Chondrocyte (in vitro differentiated cells): Measurements from ENCODE around the gene TFB2M. TPM values are rescaled to one million over a fixed set of nuclear protein-coding genes. Genes with fewer than 3 reads are reported as not detected.

Experiments used
- DNase-seq: peaks from one replicate; pipeline ENCODE4 v3.0.0; 2021; ENCODE audit warnings: mixed read lengths, low spot score
- H3K27ac Mint-ChIP-seq: one replicate; pipeline ENCODE4 v1.8.0; 2021; ENCODE audit warnings: mild to moderate bottlenecking, moderate library complexity, mixed read lengths; ENCODE audit not compliant: unreplicated experiment
- H3K27me3 Mint-ChIP-seq: 2 replicates; pipeline ENCODE4 v1.8.0; 2021; ENCODE audit warnings: low read depth, mixed read lengths
- H3K36me3 Mint-ChIP-seq: 2 replicates; pipeline ENCODE4 v1.8.0; 2021; ENCODE audit warnings: low read depth, mixed read lengths
- H3K4me1 Mint-ChIP-seq: 2 replicates; pipeline ENCODE4 v1.8.0; 2021; ENCODE audit warnings: low read depth, mild to moderate bottlenecking, mixed read lengths
- H3K4me3 Mint-ChIP-seq: one replicate; pipeline ENCODE4 v1.8.0; 2021; ENCODE audit warnings: mild to moderate bottlenecking, moderate library complexity, mixed read lengths; ENCODE audit not compliant: unreplicated experiment
- H3K9me3 Mint-ChIP-seq: 2 replicates; pipeline ENCODE4 v1.8.0; 2021; ENCODE audit warnings: low read depth, mixed read lengths
- CTCF ChIP-seq: fragments of 200-600 bp; sonication (generic); IDR thresholded peaks from 2 replicates; pipeline ENCODE4 v1.5.0; 2021; ENCODE audit warnings: antibody characterized with exemption, mild to moderate bottlenecking, moderate library complexity
- total RNA-seq: library from RNA; stranded (reverse); gene quantifications from 3 replicates; pipeline ENCODE4 v1.2.1, GENCODE V29; 2021

Gene TFB2M
- total RNA-seq, 1 donor from 2014 or later = 10.6 TPM

- H3K9me3 Mint-ChIP-seq = no peaks in the 10 kb centered on the region
- TF ChIP-seq CTCF = no peak
- no peaks in the 10 kb centered on the region for H3K4me1 Mint-ChIP-seq
- H3K36me3 Mint-ChIP-seq = peaks cover 20% of the 10 kb centered on the region
- H3K27ac Mint-ChIP-seq = no peak overlapping the region
- DNase-seq = no peak
- no peaks in the 10 kb centered on the region for H3K27me3 Mint-ChIP-seq
- no peak overlapping the region for H3K4me3 Mint-ChIP-seq
Measured at GRCh38 chr1:246540738-246541491, 25.1 kb downstream of the TFB2M start.

GRCh38 chr1:246537887-246538286 is 28.2 kb downstream of the TFB2M start:
- Mint-ChIP-seq H3K36me3 (peaks cover 13% of the 10 kb centered on the region), H3K4me1 (no peaks in the 10 kb centered on the region), H3K27ac (no peak overlapping the region), H3K4me3 (no peak overlapping the region), H3K9me3 (no peaks in the 10 kb centered on the region), H3K27me3 (no peaks in the 10 kb centered on the region)
- no peak for TF ChIP-seq CTCF
- no peak for DNase-seq

GRCh38 chr1:246537441-246537840 is 28.6 kb downstream of the TFB2M start:
- H3K4me3 Mint-ChIP-seq = no peak overlapping the region
- H3K4me1 Mint-ChIP-seq = no peaks in the 10 kb centered on the region
- H3K36me3 Mint-ChIP-seq = peaks cover 13% of the 10 kb centered on the region
- DNase-seq = no peak
- no peaks in the 10 kb centered on the region for H3K27me3 Mint-ChIP-seq
- no peaks in the 10 kb centered on the region for H3K9me3 Mint-ChIP-seq
- TF ChIP-seq CTCF = no peak
- H3K27ac Mint-ChIP-seq = no peak overlapping the region

GRCh38 chr1:246534114-246534513 is 31.9 kb downstream of the TFB2M start:
- H3K9me3 Mint-ChIP-seq = peaks cover 13% of the 10 kb centered on the region
- no peaks in the 10 kb centered on the region for H3K4me1 Mint-ChIP-seq
- DNase-seq = no peak
- no peak for TF ChIP-seq CTCF
- H3K36me3 Mint-ChIP-seq = peaks cover 10% of the 10 kb centered on the region
- no peak overlapping the region for H3K27ac Mint-ChIP-seq
- H3K27me3 Mint-ChIP-seq = no peaks in the 10 kb centered on the region
- no peak overlapping the region for H3K4me3 Mint-ChIP-seq

GRCh38 chr1:246533371-246533905 is 32.6 kb downstream of the TFB2M start:
- H3K4me3 Mint-ChIP-seq = no peak overlapping the region
- H3K27me3 Mint-ChIP-seq = no peaks in the 10 kb centered on the region
- no peaks in the 10 kb centered on the region for H3K4me1 Mint-ChIP-seq
- no peak for TF ChIP-seq CTCF
- no peak overlapping the region for H3K27ac Mint-ChIP-seq
- H3K9me3 Mint-ChIP-seq = peaks cover 13% of the 10 kb centered on the region
- no peak for DNase-seq
- H3K36me3 Mint-ChIP-seq = peaks cover 6% of the 10 kb centered on the region
